Testis (tissue), 2 donors: ENCODE data around the gene MRGPRD.

Source experiments
- POLR2A ChIP-seq: fragments of 450-650 bp; IDR thresholded peaks from one replicate; pipeline ENCODE4 v1.6.1; 2017; ENCODE audit warnings: antibody characterized with exemption, mild to moderate bottlenecking, moderate library complexity
- TF ChIP-seq, protein P1 (sequence below), 3 experiments: fragments of 450-650 bp in 2 of 3; fragments of 200-600 bp in 1 of 3; sonication (generic) in 1 of 3; IDR thresholded peaks; one replicate each; pipeline ENCODE4 v1.5.1; 2016 to 2019; ENCODE audit warnings: antibody characterized with exemption in 3 of 3, mild to moderate bottlenecking in 2 of 3, moderate library complexity in 1 of 3

DNA sequence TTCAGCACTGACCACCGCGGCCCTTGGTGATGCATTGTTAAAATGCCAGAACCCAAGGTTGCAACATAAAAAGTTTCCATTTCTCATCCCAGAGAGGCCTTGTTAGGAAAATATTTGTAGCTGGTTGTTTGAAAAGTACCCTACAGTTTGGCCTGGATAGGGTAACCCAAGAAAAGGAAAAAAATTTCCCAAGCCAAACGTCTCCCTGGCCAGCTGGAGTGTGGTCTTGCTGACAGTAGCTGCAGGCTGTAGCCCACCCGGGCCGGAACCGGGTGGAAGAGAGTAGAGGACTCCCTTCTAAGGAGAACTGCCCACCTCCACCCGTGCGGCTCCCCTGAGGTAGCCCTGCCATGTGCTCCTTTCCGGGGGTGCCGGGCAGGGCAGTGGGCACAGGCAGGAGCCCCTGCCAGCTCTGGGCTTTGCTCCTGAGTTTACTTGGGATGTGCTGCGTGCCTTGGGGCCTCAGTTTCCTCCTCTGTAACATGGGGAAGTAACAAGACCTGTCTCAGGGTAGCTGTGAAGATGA is 38.6 kb downstream of the MRGPRD start:
- TF ChIP-seq, protein P1, sequence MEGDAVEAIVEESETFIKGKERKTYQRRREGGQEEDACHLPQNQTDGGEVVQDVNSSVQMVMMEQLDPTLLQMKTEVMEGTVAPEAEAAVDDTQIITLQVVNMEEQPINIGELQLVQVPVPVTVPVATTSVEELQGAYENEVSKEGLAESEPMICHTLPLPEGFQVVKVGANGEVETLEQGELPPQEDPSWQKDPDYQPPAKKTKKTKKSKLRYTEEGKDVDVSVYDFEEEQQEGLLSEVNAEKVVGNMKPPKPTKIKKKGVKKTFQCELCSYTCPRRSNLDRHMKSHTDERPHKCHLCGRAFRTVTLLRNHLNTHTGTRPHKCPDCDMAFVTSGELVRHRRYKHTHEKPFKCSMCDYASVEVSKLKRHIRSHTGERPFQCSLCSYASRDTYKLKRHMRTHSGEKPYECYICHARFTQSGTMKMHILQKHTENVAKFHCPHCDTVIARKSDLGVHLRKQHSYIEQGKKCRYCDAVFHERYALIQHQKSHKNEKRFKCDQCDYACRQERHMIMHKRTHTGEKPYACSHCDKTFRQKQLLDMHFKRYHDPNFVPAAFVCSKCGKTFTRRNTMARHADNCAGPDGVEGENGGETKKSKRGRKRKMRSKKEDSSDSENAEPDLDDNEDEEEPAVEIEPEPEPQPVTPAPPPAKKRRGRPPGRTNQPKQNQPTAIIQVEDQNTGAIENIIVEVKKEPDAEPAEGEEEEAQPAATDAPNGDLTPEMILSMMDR (IDR thresholded peaks at IDR 0.05) = no peak
- no peak for TF ChIP-seq POLR2A
